Embryonic facial prominence (tissue), 1 donor: ENCODE results near the gene BLTP3B.

Source experiments
- DNase-seq: peaks from one replicate; pipeline ENCODE4 v3.0.0-alpha.2; 2016; ENCODE audit errors: extremely low spot score

The BLTP3B gene

GRCh38 chr12:100110276-100110675, 32.4 kb downstream of the BLTP3B start:
- no peak for DNase-seq

GRCh38 chr12:100106861-100107260, 35.8 kb downstream of the BLTP3B start:
- no peak for DNase-seq

- DNase-seq = no peak
Measured at GRCh38 chr12:100105661-100106060, 37.0 kb downstream of the BLTP3B start.

GRCh38 chr12:100101000-100101399, 41.7 kb downstream of the BLTP3B start:
- no peak for DNase-seq
